ENCODE measurements around the gene CUX1.
"Not testable (repeated sequence)": the region's sequence is repeated elsewhere in the genome, so short reads cannot be mapped to it uniquely, and the experiment has no call there.

CUX1 gene

GRCh38 chr7:102009628-102010027, 192.2 kb downstream of the CUX1 start:
- DNase-seq (ENCODE audit: low spot score), result no peak

- not testable (repeated sequence) for DNase-seq (ENCODE audit: low spot score)
These were observed 194.8 kb downstream of the CUX1 start for GRCh38 chr7:102012112-102012830.

GRCh38 chr7:102012941-102013461, 195.6 kb downstream of the CUX1 start:
- DNase-seq (ENCODE audit: low spot score), result no peak

- no peak for DNase-seq (ENCODE audit: low spot score)
These were observed 201.4 kb downstream of the CUX1 start for GRCh38 chr7:102018876-102019275.

GRCh38 chr7:102019461-102019860, 202.0 kb downstream of the CUX1 start:
- DNase-seq (ENCODE audit: low spot score), result no peak

- DNase-seq (ENCODE audit: low spot score), result no peak
These were observed 204.6 kb downstream of the CUX1 start for GRCh38 chr7:102021841-102022618.

GRCh38 chr7:102024005-102024768, 206.8 kb downstream of the CUX1 start:
- no peak for DNase-seq (ENCODE audit: low spot score)

- no peak for DNase-seq (ENCODE audit: low spot score)
These were observed 207.5 kb downstream of the CUX1 start for GRCh38 chr7:102024769-102025391.

GRCh38 chr7:102025777-102026176, 208.4 kb downstream of the CUX1 start:
- DNase-seq (ENCODE audit: low spot score), result not testable (repeated sequence)

GRCh38 chr7:102028206-102028826, 210.9 kb downstream of the CUX1 start:
- no peak for DNase-seq (ENCODE audit: low spot score)

- no peak for DNase-seq (ENCODE audit: low spot score)
These were observed 212.2 kb downstream of the CUX1 start for GRCh38 chr7:102029616-102030015.

- DNase-seq (ENCODE audit: low spot score), result no peak
These were observed 213.3 kb downstream of the CUX1 start for GRCh38 chr7:102030696-102031095.

GRCh38 chr7:102036958-102037357, 219.5 kb downstream of the CUX1 start:
- DNase-seq (ENCODE audit: low spot score), result no peak

- DNase-seq (ENCODE audit: low spot score), result no peak
These were observed 222.3 kb downstream of the CUX1 start for GRCh38 chr7:102039706-102040105.

- no peak for DNase-seq (ENCODE audit: low spot score)
These were observed 223.1 kb downstream of the CUX1 start for GRCh38 chr7:102040569-102040968.

GRCh38 chr7:102042016-102042656, 224.7 kb downstream of the CUX1 start:
- no peak for DNase-seq (ENCODE audit: low spot score)

GRCh38 chr7:102042796-102043195, 225.4 kb downstream of the CUX1 start:
- DNase-seq (ENCODE audit: low spot score), result not testable (repeated sequence)

GRCh38 chr7:102044641-102044983, 227.2 kb downstream of the CUX1 start:
- DNase-seq (ENCODE audit: low spot score), result no peak

- DNase-seq (ENCODE audit: low spot score), result no peak
These were observed 227.7 kb downstream of the CUX1 start for GRCh38 chr7:102044984-102045673.

- DNase-seq (ENCODE audit: low spot score), result no peak
These were observed 228.4 kb downstream of the CUX1 start for GRCh38 chr7:102045681-102046372.

Data from ecto neural progenitor cell (in vitro differentiated cells).